ENCODE results near the gene KIF5A.

DNA sequence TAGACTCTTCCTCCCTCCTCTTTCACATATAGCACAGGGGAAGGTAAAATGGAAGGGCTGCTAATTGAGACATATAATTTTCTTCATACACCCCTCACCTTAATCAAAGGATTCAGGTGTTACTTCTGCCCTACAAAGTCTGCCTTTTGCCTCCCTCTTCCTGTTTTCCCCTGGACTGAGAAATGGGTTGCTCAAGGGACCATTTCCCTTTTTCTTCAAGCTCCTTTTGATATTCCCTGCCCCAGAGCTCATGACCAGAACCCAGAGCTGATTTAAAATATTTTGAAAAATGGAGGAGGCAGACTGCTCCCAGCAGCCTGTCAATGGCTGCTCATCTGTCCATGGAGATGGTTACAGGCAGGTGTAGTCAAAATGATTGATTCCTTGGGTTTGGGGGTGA lies 34.8 kb downstream of the KIF5A start:
- no peak for TF ChIP-seq POLR2A (IDR thresholded peaks at IDR 0.05)
- TF ChIP-seq, protein P1, sequence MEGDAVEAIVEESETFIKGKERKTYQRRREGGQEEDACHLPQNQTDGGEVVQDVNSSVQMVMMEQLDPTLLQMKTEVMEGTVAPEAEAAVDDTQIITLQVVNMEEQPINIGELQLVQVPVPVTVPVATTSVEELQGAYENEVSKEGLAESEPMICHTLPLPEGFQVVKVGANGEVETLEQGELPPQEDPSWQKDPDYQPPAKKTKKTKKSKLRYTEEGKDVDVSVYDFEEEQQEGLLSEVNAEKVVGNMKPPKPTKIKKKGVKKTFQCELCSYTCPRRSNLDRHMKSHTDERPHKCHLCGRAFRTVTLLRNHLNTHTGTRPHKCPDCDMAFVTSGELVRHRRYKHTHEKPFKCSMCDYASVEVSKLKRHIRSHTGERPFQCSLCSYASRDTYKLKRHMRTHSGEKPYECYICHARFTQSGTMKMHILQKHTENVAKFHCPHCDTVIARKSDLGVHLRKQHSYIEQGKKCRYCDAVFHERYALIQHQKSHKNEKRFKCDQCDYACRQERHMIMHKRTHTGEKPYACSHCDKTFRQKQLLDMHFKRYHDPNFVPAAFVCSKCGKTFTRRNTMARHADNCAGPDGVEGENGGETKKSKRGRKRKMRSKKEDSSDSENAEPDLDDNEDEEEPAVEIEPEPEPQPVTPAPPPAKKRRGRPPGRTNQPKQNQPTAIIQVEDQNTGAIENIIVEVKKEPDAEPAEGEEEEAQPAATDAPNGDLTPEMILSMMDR (IDR thresholded peaks at IDR 0.05) = no peak
- TF ChIP-seq EP300 (IDR thresholded peaks at IDR 0.05) = no peak
